B cell (primary cell): ENCODE data around the gene MDC1. TPM values are rescaled to one million over a fixed set of nuclear protein-coding genes. Genes with fewer than 3 reads are reported as not detected.
"Not testable (repeated sequence)": the region's sequence is repeated elsewhere in the genome, so short reads cannot be mapped to it uniquely, and the experiment has no call there.

Experiments used
- ATAC-seq: fragments of 200-7000 bp; cut with Tn5 transposase; one replicate; pipeline ENCODE4 v1.10.0; 2021; ENCODE audit warnings: low read depth, mild to moderate bottlenecking, moderate number of reproducible peaks, moderate library complexity
- CTCF ChIA-PET: fragments of 350-600 bp; sonication (Branson Sonifier 250); formaldehyde crosslinking; loops from one replicate; lab custom pipeline; 2021; ENCODE audit warnings: antibody characterized with exemption, inconsistent platforms; lab: Charles Lee
- POLR2A ChIA-PET: fragments of 350-600 bp; sonication (Branson Sonifier 250); formaldehyde crosslinking; loops from one replicate; lab custom pipeline; 2021; ENCODE audit warnings: antibody characterized with exemption; lab: Charles Lee
- DNase-seq: peaks from one replicate; pipeline ENCODE4 v3.0.0; 2013
- H2AFZ ChIP-seq: 2 replicates; pipeline ENCODE4 v1.6.1; 2012; ENCODE audit warnings: mild to moderate bottlenecking, low read depth, low read length; ENCODE audit not compliant: insufficient read depth, poor library complexity, severe bottlenecking
- H3K27ac ChIP-seq, 2 donors: 1 replicate in 1 of 2; 2 replicates in 1 of 2; pipeline ENCODE4 v1.5.1; 2012 to 2013; ENCODE audit warnings: low read length in 2 of 2, mild to moderate bottlenecking in 2 of 2, moderate library complexity in 1 of 2
- H3K27me3 ChIP-seq, 4 experiments: fragments of 200-600 bp in 1 of 4; sonication (generic) in 1 of 4; replicated peaks in 1 of 4; 1 replicate in 2 of 4; 2 replicates in 2 of 4; pipeline versions ENCODE4 v1.6.1 to v1.7.0; 2013 to 2016; ENCODE audit warnings: low read length in 3 of 4, mild to moderate bottlenecking in 2 of 4, mixed read lengths in 1 of 4, moderate library complexity in 1 of 4; ENCODE audit not compliant: insufficient read depth in 4 of 4, control insufficient read depth in 3 of 4; ENCODE audit errors: control extremely low read depth in 1 of 4
- H3K36me3 ChIP-seq, 2 experiments: replicated peaks in 1 of 2; 1 replicate in 1 of 2; 2 replicates in 1 of 2; pipeline versions ENCODE4 v1.6.1 to v1.7.1; 2013; ENCODE audit warnings: low read length in 1 of 2; ENCODE audit not compliant: insufficient read depth in 2 of 2, control insufficient read depth in 1 of 2; ENCODE audit errors: control extremely low read depth in 1 of 2, extremely low read depth in 1 of 2
- H3K4me1 ChIP-seq, 2 donors: fragments of 200-600 bp in 1 of 2; sonication (generic) in 1 of 2; 1 replicate in 1 of 2; 2 replicates in 1 of 2; pipeline versions ENCODE4 v1.5.1 to v1.6.1; 2013 to 2017; ENCODE audit warnings: low read length in 2 of 2; ENCODE audit not compliant: control insufficient read depth in 2 of 2, insufficient read depth in 2 of 2
- H3K4me2 ChIP-seq: replicated peaks from 2 replicates; pipeline ENCODE3; 2012; ENCODE audit warnings: mild to moderate bottlenecking, low read depth, low read length; ENCODE audit not compliant: poor library complexity, severe bottlenecking
- H3K4me3 ChIP-seq, 5 experiments: fragments of 200-600 bp in 1 of 5; sonication (generic) in 1 of 5; 1 replicate in 3 of 5; 2 replicates in 2 of 5; pipeline versions ENCODE4 v1.5.1 to v1.7.0; 2011 to 2016; ENCODE audit warnings: low read length in 4 of 5, mild to moderate bottlenecking in 4 of 5, low read depth in 2 of 5, control low read depth in 1 of 5, moderate library complexity in 1 of 5; ENCODE audit not compliant: insufficient read depth in 1 of 5; ENCODE audit errors: control extremely low read depth in 1 of 5, extremely low read depth in 1 of 5
- H3K79me2 ChIP-seq: fragments of 200-600 bp; sonication (generic); one replicate; pipeline ENCODE4 v1.6.0; 2016; ENCODE audit warnings: low read length; ENCODE audit not compliant: control insufficient read depth, insufficient read depth
- H3K9ac ChIP-seq: fragments of 200-600 bp; sonication (generic); 2 replicates; pipeline ENCODE4 v1.6.1; 2017; ENCODE audit warnings: mild to moderate bottlenecking, low read length, moderate library complexity
- H3K9me3 ChIP-seq, 3 donors: one replicate each; pipeline versions ENCODE4 v1.6.1 to v1.7.1; 2013; ENCODE audit warnings: low read length in 2 of 3; ENCODE audit not compliant: control insufficient read depth in 2 of 3, insufficient read depth in 1 of 3; ENCODE audit errors: control extremely low read depth in 1 of 3
- H4K20me1 ChIP-seq: 2 replicates; pipeline ENCODE4 v1.6.0; 2012; ENCODE audit warnings: mild to moderate bottlenecking, low read length; ENCODE audit not compliant: insufficient read depth, control insufficient read depth, poor library complexity, severe bottlenecking
- H3K27ac Mint-ChIP-seq: one replicate; pipeline ENCODE4 v1.8.0; 2021; ENCODE audit warnings: mixed read lengths
- H3K27me3 Mint-ChIP-seq: one replicate; pipeline ENCODE4 v1.8.0; 2021; ENCODE audit warnings: mixed read lengths
- H3K4me1 Mint-ChIP-seq: one replicate; pipeline ENCODE4 v1.8.0; 2021; ENCODE audit warnings: mixed read lengths
- H3K4me3 Mint-ChIP-seq: one replicate; pipeline ENCODE4 v1.8.0; 2021; ENCODE audit warnings: mixed read lengths
- H3K9me3 Mint-ChIP-seq: one replicate; pipeline ENCODE4 v1.8.0; 2022; ENCODE audit warnings: mixed read lengths; ENCODE audit not compliant: insufficient read depth
- CTCF ChIP-seq: fragments of 200-600 bp; IDR thresholded peaks from one replicate; pipeline ENCODE4 v1.8.0; 2022; ENCODE audit warnings: antibody characterized with exemption, mild to moderate bottlenecking
- EZH2 ChIP-seq: IDR thresholded peaks from 2 replicates; pipeline ENCODE4 v1.6.1; 2012; ENCODE audit warnings: borderline replicate concordance, low read depth, mild to moderate bottlenecking, moderate library complexity, low read length; ENCODE audit not compliant: insufficient read depth, poor library complexity, severe bottlenecking
- WGBS: methylation state at CpG from one replicate; pipeline ENCODE4 v1.1.5; 2013; ENCODE audit warnings: missing lambda C conversion rate; ENCODE audit not compliant: insufficient coverage; 5-methylcytosine and 5-hydroxymethylcytosine counted together
- intact Hi-C: fragments of 100-400 bp; cut with micrococcal nuclease; formaldehyde crosslinking; loops from one replicate; pipeline ENCODE4 v1.10.0; 2022
- polyA plus RNA-seq: library from polyadenylated mRNA; depleted of rRNA; stranded (reverse); fragments of >200 nt; gene quantifications from 2 replicates; pipeline ENCODE4 v1.2.3, GENCODE V29; 2012
- total RNA-seq, 2 donors: library from RNA; stranded (reverse); fragments of 120-200 nt in 1 of 2; gene quantifications; 1 replicate in 1 of 2; 2 replicates in 1 of 2; pipeline versions ENCODE4 v1.2.3 to v1.2.4, GENCODE V29; 2013 to 2022

The MDC1 gene
- total and polyA plus RNA-seq, 2 donors (not counting 1 experiment from before 2014, with no cell fraction given), result 24.9 to 87.4 TPM

- ChIA-PET POLR2A (interaction anchor here (0.6 to 3.4 kb wide), 3 partner anchors 51 to 89 kb away, joined by 3 to 22 read pairs (median 3); no protein-coding TSS in a partner anchor), CTCF (interaction anchor here (1.1 to 19.8 kb wide), 6 partner anchors 11 to 191 kb away, joined by 3 to 963 read pairs (median 12); partner anchors contain the start of genes MDC1 and TUBB)
- Histone ChIP-seq H3K9me3 (no peaks in the 10 kb centered on the region), H3K9ac (no peak overlapping the region), H3K79me2 (peaks cover 18% of the 10 kb centered on the region), H3K27me3 (no peaks in the 10 kb centered on the region), H3K4me3 (no peak overlapping the region), H4K20me1 (peaks cover 13% of the 10 kb centered on the region), H3K4me1 (peaks cover 10 to 19% of the 10 kb centered on the region in 2 donors), H2AFZ (no peak overlapping the region), H3K36me3 (peaks cover 0 to 30% of the 10 kb centered on the region in 2 experiments), H3K27ac (no peak overlapping the region), H3K4me2 (peak overlapping the region; percentile 84)
- Mint-ChIP-seq H3K4me3 (peak overlapping the region; percentile 68), H3K27me3 (no peaks in the 10 kb centered on the region), H3K9me3 (no peaks in the 10 kb centered on the region), H3K27ac (peak overlapping the region; percentile 57), H3K4me1 (peaks cover 23% of the 10 kb centered on the region)
- DNase-seq, result no peak
- intact Hi-C loops, result loop anchor here (5.0 kb wide), 1 partner anchor 114 kb away; the partner anchor contains the start of genes GNL1 and PRR3
- ATAC-seq, result no peak
- no peak for TF ChIP-seq CTCF
- TF ChIP-seq EZH2, result no peak
- WGBS, result 96% methylated on average over 19 of the region's 27 CpGs
Observed at GRCh38 chr6:30670760-30671527, 46.1 kb downstream of the MDC1 start.

- intact Hi-C loops, H3K27ac ChIP-seq, DNase-seq, H3K4me3 Mint-ChIP-seq, H3K4me2 ChIP-seq, H3K4me1 ChIP-seq, H3K27me3 Mint-ChIP-seq, H3K27ac Mint-ChIP-seq, H3K79me2 ChIP-seq, H4K20me1 ChIP-seq, CTCF ChIA-PET, H3K27me3 ChIP-seq, H3K4me3 ChIP-seq, H2AFZ ChIP-seq, H3K9me3 ChIP-seq, H3K9ac ChIP-seq, H3K9me3 Mint-ChIP-seq, ATAC-seq: not testable (repeated sequence)
- no CpG with 5 or more reads among the region's 2 CpGs for WGBS
- peaks cover 14 to 67% of the 10 kb centered on the region in 2 experiments for H3K36me3 ChIP-seq
- POLR2A ChIA-PET, result interaction anchor here (0.6 kb wide), 1 partner anchor 18 kb away, joined by 5 read pairs; no protein-coding TSS in a partner anchor
- H3K4me1 Mint-ChIP-seq, result peaks cover 12% of the 10 kb centered on the region
Observed at GRCh38 chr6:30666300-30666699, 50.8 kb downstream of the MDC1 start.
